HepG2 (cell line): ENCODE results near the gene TPI1. TPM values are rescaled to one million over a fixed set of nuclear protein-coding genes. Genes with fewer than 3 reads are reported as not detected.

Experiments
- BCLAF1 ChIP-seq: fragments of 450-650 bp; IDR thresholded peaks from 2 replicates; pipeline ENCODE4 v1.6.1; 2017; ENCODE audit warnings: mild to moderate bottlenecking
- CAMTA2 ChIP-seq: sonication (generic); formaldehyde crosslinking; IDR thresholded peaks from 2 replicates; pipeline ENCODE4 v1.4.0; 2020; ENCODE audit warnings: mild to moderate bottlenecking, missing genetic modification reagents, borderline replicate concordance
- HES4 ChIP-seq: sonication (generic); formaldehyde crosslinking; IDR thresholded peaks from 2 replicates; pipeline ENCODE4 v1.9.0; 2021; ENCODE audit warnings: mild to moderate bottlenecking, missing genetic modification reagents, borderline replicate concordance
- MBNL3 ChIP-seq: fragments of 250-450 bp; sonication (Bioruptor Pico); conservative IDR thresholded peaks from 2 replicates; pipeline ENCODE4 v1.8.0; 2022; ENCODE audit warnings: mild to moderate bottlenecking, inconsistent platforms
- NONO ChIP-seq, 2 experiments: fragments of 450-650 bp in 1 of 2; sonication (generic) in 1 of 2; formaldehyde crosslinking in 1 of 2; IDR thresholded peaks in 1 of 2; conservative IDR thresholded peaks in 1 of 2; 2 replicates each; pipeline versions ENCODE4 v1.6.1 to v1.8.0; 2017 to 2022; ENCODE audit warnings: mild to moderate bottlenecking in 1 of 2, missing genetic modification reagents in 1 of 2, moderate library complexity in 1 of 2
- NR0B2 ChIP-seq: sonication (generic); formaldehyde crosslinking; IDR thresholded peaks from 2 replicates; pipeline ENCODE4 v1.4.0; 2020; ENCODE audit warnings: mild to moderate bottlenecking, missing genetic modification reagents
- THAP11 ChIP-seq: IDR thresholded peaks from 2 replicates; pipeline ENCODE4 v1.6.1; 2016; ENCODE audit warnings: missing biosample characterization, missing genetic modification reagents
- ZFP36 ChIP-seq: fragments of 150-350 bp; IDR thresholded peaks from 2 replicates; pipeline ENCODE4 v1.6.1; 2018; ENCODE audit warnings: borderline replicate concordance, low read length, low read depth; ENCODE audit not compliant: partially characterized antibody
- ZNF276 ChIP-seq: sonication (generic); formaldehyde crosslinking; IDR thresholded peaks from 2 replicates; pipeline ENCODE4 v1.4.0; 2020; ENCODE audit warnings: mild to moderate bottlenecking, low read depth, missing genetic modification reagents
- ZNF441 ChIP-seq: sonication (generic); formaldehyde crosslinking; IDR thresholded peaks from 2 replicates; pipeline ENCODE4 v1.7.0; 2021; ENCODE audit warnings: missing genetic modification reagents, borderline replicate concordance
- ZNF552 ChIP-seq: sonication (generic); formaldehyde crosslinking; IDR thresholded peaks from 2 replicates; pipeline ENCODE4 v1.9.0; 2022; ENCODE audit warnings: missing genetic modification reagents, mild to moderate bottlenecking, borderline replicate concordance
- ZNF577 ChIP-seq: sonication (generic); formaldehyde crosslinking; IDR thresholded peaks from 2 replicates; pipeline ENCODE4 v1.4.0; 2020; ENCODE audit warnings: mild to moderate bottlenecking, low read depth, missing genetic modification reagents, borderline replicate concordance
- ZNF660 ChIP-seq: sonication (generic); formaldehyde crosslinking; IDR thresholded peaks from 2 replicates; pipeline ENCODE4 v1.5.1; 2020; ENCODE audit warnings: mild to moderate bottlenecking, low read depth, missing genetic modification reagents, borderline replicate concordance
- ZNF775 ChIP-seq: sonication (generic); formaldehyde crosslinking; IDR thresholded peaks from 2 replicates; pipeline ENCODE4 v1.4.0; 2020; ENCODE audit warnings: missing genetic modification reagents, mild to moderate bottlenecking, moderate library complexity, borderline replicate concordance
- ZNF83 ChIP-seq: sonication (generic); formaldehyde crosslinking; IDR thresholded peaks from 2 replicates; pipeline ENCODE4 v1.4.0; 2020; ENCODE audit warnings: missing genetic modification reagents, mild to moderate bottlenecking, borderline replicate concordance
- polyA plus RNA-seq, 8 experiments: library from polyadenylated mRNA; depleted of rRNA in 3 of 8; stranded (reverse) in 7 of 8; unstranded in 1 of 8; fragments of >200 nt; fragmentation: Illumina TruSeq in 4 of 8; extraction: Trizol in 4 of 8; gene quantifications; 2 replicates each; pipeline versions ENCODE4 v1.2.1 to v1.2.3, GENCODE V29; 2011 to 2016; ENCODE audit warnings: low read depth in 4 of 8, missing spikeins in 1 of 8, mixed read lengths in 1 of 8; ENCODE audit not compliant: insufficient read depth in 1 of 8
- total RNA-seq, 5 experiments: library from RNA; depleted of rRNA; stranded (reverse); fragments of >200 nt; fragmentation: Illumina TruSeq; extraction: Trizol; gene quantifications; 2 replicates each; pipeline ENCODE4 v1.2.3, GENCODE V29; 2016; ENCODE audit warnings: low read depth in 1 of 5
- TF ChIP-seq, protein P1 (sequence below): sonication (generic); formaldehyde crosslinking; IDR thresholded peaks from 2 replicates; pipeline ENCODE4 v1.8.0; 2022; ENCODE audit warnings: mild to moderate bottlenecking, missing genetic modification reagents, moderate library complexity
- TF ChIP-seq, protein P2 (sequence below): sonication (generic); formaldehyde crosslinking; IDR thresholded peaks from 2 replicates; pipeline ENCODE4 v1.8.1; 2023; ENCODE audit warnings: mild to moderate bottlenecking, missing genetic modification reagents
- TF ChIP-seq, protein P3 (sequence below): sonication (generic); formaldehyde crosslinking; IDR thresholded peaks from 2 replicates; pipeline ENCODE4 v1.5.1; 2020; ENCODE audit warnings: missing genetic modification reagents, mild to moderate bottlenecking, borderline replicate concordance

Gene TPI1
- total and polyA plus RNA-seq, 2 of the 13 experiments (the other 11 are each of a cell fraction or from before 2014, with no cell fraction given), result 945 to 2,535 TPM

DNA sequence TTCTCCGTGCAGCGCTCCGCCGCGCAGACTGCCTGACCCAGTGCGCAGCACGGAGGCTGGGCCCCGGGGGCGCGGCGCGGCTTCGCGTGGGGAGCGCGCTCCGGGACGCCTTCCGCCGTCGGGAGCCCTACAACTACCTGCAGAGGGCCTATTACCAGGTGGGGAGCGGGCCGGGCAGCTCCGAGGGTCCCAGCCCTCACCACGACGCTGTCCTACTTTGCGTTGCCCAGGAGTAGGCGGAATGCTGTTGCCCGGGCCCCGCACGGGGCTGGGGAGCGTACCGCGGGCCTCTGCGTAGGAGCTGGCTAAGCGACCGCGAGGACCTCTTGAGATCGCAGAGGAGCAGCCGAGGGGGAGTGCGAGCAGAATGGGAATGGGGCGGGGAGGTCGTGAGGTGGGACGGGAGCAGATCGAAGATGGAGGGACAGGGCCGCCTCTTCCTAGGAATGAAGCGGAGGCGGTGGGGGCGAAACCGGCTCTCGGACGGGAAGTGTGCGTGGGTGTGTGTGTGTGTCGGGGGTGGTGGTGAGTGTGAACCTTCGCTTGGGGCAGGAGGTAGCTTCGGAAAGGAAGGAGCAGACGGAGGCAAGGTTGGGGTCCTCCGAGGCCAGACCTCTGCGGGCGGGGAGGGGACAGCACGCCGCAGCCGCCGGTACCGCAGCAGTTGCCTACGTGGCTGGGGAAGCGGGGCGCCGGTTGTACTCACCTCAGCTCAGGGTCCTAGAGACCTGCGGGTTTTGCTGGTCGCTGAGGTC lies 38.4 kb upstream of the TPI1 start (continued):
- TF ChIP-seq ZNF276 (CRISPR knock-in tag) (0 out of 2 replicates have a peak, but pooled peaks have one; percentile 19), ZNF577 (CRISPR knock-in tag) (no peak), CAMTA2 (CRISPR knock-in tag) (peak; percentile 50; the same call in 1 of the 2 replicates), ZNF441 (CRISPR knock-in tag) (peak; percentile 40; the same call in 1 of the 2 replicates), HES4 (CRISPR knock-in tag) (no peak), ZNF552 (0 out of 2 replicates have a peak, but pooled peaks have one; percentile 45), MBNL3 (CRISPR knock-in tag) (no peak), BCLAF1 (no peak), NONO (IDR thresholded peaks at IDR 0.05) (no peak), NONO (CRISPR knock-in tag; conservative IDR thresholded peaks at IDR 0.05) (0 out of 2 replicates have a peak, but pooled peaks have one; percentile 32), THAP11 (CRISPR knock-in tag) (0 out of 2 replicates have a peak, but pooled peaks have one; percentile 15), ZFP36 (no peak), ZNF83 (CRISPR knock-in tag) (no peak), ZNF775 (CRISPR knock-in tag) (no peak), NR0B2 (CRISPR knock-in tag) (0 out of 2 replicates have a peak, but pooled peaks have one; percentile 25), ZNF660 (no peak)
- TF ChIP-seq, protein P1, sequence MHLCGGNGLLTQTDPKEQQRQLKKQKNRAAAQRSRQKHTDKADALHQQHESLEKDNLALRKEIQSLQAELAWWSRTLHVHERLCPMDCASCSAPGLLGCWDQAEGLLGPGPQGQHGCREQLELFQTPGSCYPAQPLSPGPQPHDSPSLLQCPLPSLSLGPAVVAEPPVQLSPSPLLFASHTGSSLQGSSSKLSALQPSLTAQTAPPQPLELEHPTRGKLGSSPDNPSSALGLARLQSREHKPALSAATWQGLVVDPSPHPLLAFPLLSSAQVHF (CRISPR knock-in tag), result no peak
- TF ChIP-seq, protein P2, sequence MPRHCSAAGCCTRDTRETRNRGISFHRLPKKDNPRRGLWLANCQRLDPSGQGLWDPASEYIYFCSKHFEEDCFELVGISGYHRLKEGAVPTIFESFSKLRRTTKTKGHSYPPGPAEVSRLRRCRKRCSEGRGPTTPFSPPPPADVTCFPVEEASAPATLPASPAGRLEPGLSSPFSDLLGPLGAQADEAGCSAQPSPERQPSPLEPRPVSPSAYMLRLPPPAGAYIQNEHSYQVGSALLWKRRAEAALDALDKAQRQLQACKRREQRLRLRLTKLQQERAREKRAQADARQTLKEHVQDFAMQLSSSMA (CRISPR knock-in tag), result peak; percentile 71; the same call in 1 of the 2 replicates
- TF ChIP-seq, protein P3, sequence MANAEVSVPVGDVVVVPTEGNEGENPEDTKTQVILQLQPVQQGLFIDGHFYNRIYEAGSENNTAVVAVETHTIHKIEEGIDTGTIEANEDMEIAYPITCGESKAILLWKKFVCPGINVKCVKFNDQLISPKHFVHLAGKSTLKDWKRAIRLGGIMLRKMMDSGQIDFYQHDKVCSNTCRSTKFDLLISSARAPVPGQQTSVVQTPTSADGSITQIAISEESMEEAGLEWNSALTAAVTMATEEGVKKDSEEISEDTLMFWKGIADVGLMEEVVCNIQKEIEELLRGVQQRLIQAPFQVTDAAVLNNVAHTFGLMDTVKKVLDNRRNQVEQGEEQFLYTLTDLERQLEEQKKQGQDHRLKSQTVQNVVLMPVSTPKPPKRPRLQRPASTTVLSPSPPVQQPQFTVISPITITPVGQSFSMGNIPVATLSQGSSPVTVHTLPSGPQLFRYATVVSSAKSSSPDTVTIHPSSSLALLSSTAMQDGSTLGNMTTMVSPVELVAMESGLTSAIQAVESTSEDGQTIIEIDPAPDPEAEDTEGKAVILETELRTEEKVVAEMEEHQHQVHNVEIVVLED, result peak; percentile 15; the same call in 1 of the 2 replicates
